ENCODE measurements around the gene THAP5. TPM values are rescaled to one million over a fixed set of nuclear protein-coding genes. Genes with fewer than 3 reads are reported as not detected.

The THAP5 gene, protein sequence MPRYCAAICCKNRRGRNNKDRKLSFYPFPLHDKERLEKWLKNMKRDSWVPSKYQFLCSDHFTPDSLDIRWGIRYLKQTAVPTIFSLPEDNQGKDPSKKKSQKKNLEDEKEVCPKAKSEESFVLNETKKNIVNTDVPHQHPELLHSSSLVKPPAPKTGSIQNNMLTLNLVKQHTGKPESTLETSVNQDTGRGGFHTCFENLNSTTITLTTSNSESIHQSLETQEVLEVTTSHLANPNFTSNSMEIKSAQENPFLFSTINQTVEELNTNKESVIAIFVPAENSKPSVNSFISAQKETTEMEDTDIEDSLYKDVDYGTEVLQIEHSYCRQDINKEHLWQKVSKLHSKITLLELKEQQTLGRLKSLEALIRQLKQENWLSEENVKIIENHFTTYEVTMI
- 10.1 to 16.5 TPM (median 14.8 TPM) in 5 replicates for total RNA-seq (2022; extraction: Qiagen RNA extraction; ENCODE audit: low read depth)

GRCh38 chr7:108569381-108570145 lies at the start of gene THAP5, which contains the start of gene DNAJB9:
Gene THAP5 (minus strand): TSS chr7:108569706. CDS start chr7:108569569, 137 bp downstream.
Gene DNAJB9 (plus strand): TSS chr7:108569874. CDS start chr7:108571727, 1,853 bp downstream.

DNA sequence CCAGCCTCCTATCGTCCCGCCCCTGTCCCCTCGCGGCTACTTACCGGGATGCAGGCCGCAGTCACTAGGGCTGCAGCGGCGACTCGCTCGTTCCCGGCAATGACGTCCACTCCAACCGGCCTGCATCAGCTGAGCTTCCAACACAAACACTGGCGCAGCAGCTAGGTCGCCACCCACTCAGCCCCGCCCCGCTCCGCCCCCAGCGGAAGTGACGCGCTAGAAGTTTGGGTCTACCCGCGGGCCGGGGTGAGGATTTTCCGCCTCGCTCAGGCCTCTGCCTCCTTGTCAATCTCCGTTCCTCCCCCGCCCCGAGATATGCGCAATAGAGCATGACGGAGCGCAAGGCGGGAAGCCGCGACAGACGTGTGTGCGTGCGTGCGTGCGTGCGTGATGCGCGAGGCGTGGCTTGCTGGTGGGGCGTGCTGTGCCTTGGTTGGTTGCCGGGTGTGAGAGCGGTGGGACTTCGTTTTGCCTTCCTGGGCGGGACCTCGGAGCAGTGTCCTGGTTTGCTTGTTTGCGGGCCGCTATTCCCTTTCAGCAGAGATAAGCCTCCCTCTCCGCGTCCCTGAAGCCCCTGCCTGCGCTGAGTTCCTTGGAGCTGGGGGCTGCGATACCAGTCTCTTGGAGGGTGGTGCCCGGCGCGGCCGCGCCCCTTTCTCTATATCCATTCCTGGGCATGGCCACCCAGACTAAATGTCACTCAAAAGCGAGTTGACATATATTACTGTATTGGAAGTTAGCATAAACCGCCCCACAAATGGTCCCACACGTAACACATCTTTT lies 43.3 kb downstream of the THAP5 start, which contains the start of gene PNPLA8:
TSS of gene PNPLA8 (minus strand) at position 151 of the 783 bp plus-strand sequence. CDS start 10,644 bp downstream, outside the sequence.

Other genes with a start within 250 kb of the THAP5 start
- 66.0 to 105 TPM (median 95.4 TPM) in 5 replicates for gene NRCAM, start 113.3 kb downstream of the THAP5 start, total RNA-seq (2022; extraction: Qiagen RNA extraction; ENCODE audit: low read depth)
- gene PNPLA8, start 43.6 kb downstream of the THAP5 start, total RNA-seq (2022; extraction: Qiagen RNA extraction; ENCODE audit: low read depth): 10.9 to 15.8 TPM (median 13.8 TPM) in 5 replicates
- gene DNAJB9, start 168 bp upstream of the THAP5 start, total RNA-seq (2022; extraction: Qiagen RNA extraction; ENCODE audit: low read depth): 9.2 to 10.9 TPM (median 10.1 TPM) in 5 replicates